ENCODE measurements around the gene RNF220. TPM values are rescaled to one million over a fixed set of nuclear protein-coding genes. Genes with fewer than 3 reads are reported as not detected.
"Not testable (repeated sequence)": the region's sequence is repeated elsewhere in the genome, so short reads cannot be mapped to it uniquely, and the experiment has no call there.

Gene RNF220
- total and polyA plus RNA-seq, 2 experiments from 2014 or later: 77.2 to 117 TPM

- WGBS (ENCODE audit: low lambda C conversion rate, missing lambda C conversion rate): 83% methylated on average over 3 of the region's 3 CpGs
- H3K4me2 ChIP-seq: no peak overlapping the region
- no peaks in the 10 kb centered on the region for H3K27me3 ChIP-seq
- DNase-seq (ENCODE audit: low spot score): no peak
- H3K4me1 ChIP-seq (ENCODE audit: insufficient read depth): peaks cover 4% of the 10 kb centered on the region
- H4K20me1 ChIP-seq (ENCODE audit: insufficient read depth, poor library complexity, severe bottlenecking): no peaks in the 10 kb centered on the region
- H3K36me3 ChIP-seq (replicated peaks; ENCODE audit: insufficient read depth, low read depth): no peaks in the 10 kb centered on the region
- no peak overlapping the region for H3K4me3 ChIP-seq
- no peak for TF ChIP-seq CTCF (IDR thresholded peaks at IDR 0.05; ENCODE audit: poor library complexity)
- TF ChIP-seq EZH2phosphoT487 (IDR thresholded peaks at IDR 0.05; ENCODE audit: low read depth, severe bottlenecking, unreplicated experiment): no peak
- TF ChIP-seq EZH2 (IDR thresholded peaks at IDR 0.05; ENCODE audit: borderline replicate concordance): no peak
- no peak overlapping the region for H3K27ac ChIP-seq
- H3K9me2 ChIP-seq (replicated peaks; ENCODE audit: insufficient read depth): no peaks in the 10 kb centered on the region
- H3K79me2 ChIP-seq: no peaks in the 10 kb centered on the region
- H2AFZ ChIP-seq: no peak overlapping the region
- H3K9me3 ChIP-seq (ENCODE audit: low read depth): no peaks in the 10 kb centered on the region
Observed at GRCh38 chr1:44696101-44696500, 291.0 kb downstream of the RNF220 start.

GRCh38 chr1:44696789-44697345, 291.8 kb downstream of the RNF220 start:
- WGBS (ENCODE audit: low lambda C conversion rate, missing lambda C conversion rate): 88% methylated on average over 7 of the region's 7 CpGs
- DNase-seq (ENCODE audit: low spot score): no peak

GRCh38 chr1:44698138-44698537, 293.1 kb downstream of the RNF220 start:
- no peaks in the 10 kb centered on the region for H3K27me3 ChIP-seq
- H3K4me3 ChIP-seq: no peak overlapping the region
- WGBS (ENCODE audit: low lambda C conversion rate, missing lambda C conversion rate): 100% methylated on average over 3 of the region's 3 CpGs
- H4K20me1 ChIP-seq (ENCODE audit: insufficient read depth, poor library complexity, severe bottlenecking): no peaks in the 10 kb centered on the region
- H3K27ac ChIP-seq: no peak overlapping the region
- H3K9me2 ChIP-seq (replicated peaks; ENCODE audit: insufficient read depth): no peaks in the 10 kb centered on the region
- H3K79me2 ChIP-seq: no peaks in the 10 kb centered on the region
- no peak overlapping the region for H2AFZ ChIP-seq
- DNase-seq (ENCODE audit: low spot score): no peak
- no peaks in the 10 kb centered on the region for H3K36me3 ChIP-seq (replicated peaks; ENCODE audit: insufficient read depth, low read depth)
- no peak overlapping the region for H3K4me2 ChIP-seq
- H3K4me1 ChIP-seq (ENCODE audit: insufficient read depth): peaks cover 4% of the 10 kb centered on the region
- no peaks in the 10 kb centered on the region for H3K9me3 ChIP-seq (ENCODE audit: low read depth)
- no peak for TF ChIP-seq CTCF (IDR thresholded peaks at IDR 0.05; ENCODE audit: poor library complexity)
- no peak for TF ChIP-seq EZH2 (IDR thresholded peaks at IDR 0.05; ENCODE audit: borderline replicate concordance)
- no peak for TF ChIP-seq EZH2phosphoT487 (IDR thresholded peaks at IDR 0.05; ENCODE audit: low read depth, severe bottlenecking, unreplicated experiment)

More at GRCh38 chr1:44696789-44697345, 291.8 kb downstream of the RNF220 start:
- TF ChIP-seq EZH2phosphoT487 (IDR thresholded peaks at IDR 0.05; ENCODE audit: low read depth, severe bottlenecking, unreplicated experiment) (no peak), EZH2 (IDR thresholded peaks at IDR 0.05; ENCODE audit: borderline replicate concordance) (no peak), CTCF (IDR thresholded peaks at IDR 0.05; ENCODE audit: poor library complexity) (no peak)
- H3K4me3 ChIP-seq: no peak overlapping the region
- H3K27me3 ChIP-seq: no peaks in the 10 kb centered on the region
- H3K9me3 ChIP-seq (ENCODE audit: low read depth): no peaks in the 10 kb centered on the region
- H3K27ac ChIP-seq: no peak overlapping the region
- no peaks in the 10 kb centered on the region for H3K36me3 ChIP-seq (replicated peaks; ENCODE audit: insufficient read depth, low read depth)
- H2AFZ ChIP-seq: no peak overlapping the region
- H3K9me2 ChIP-seq (replicated peaks; ENCODE audit: insufficient read depth): no peaks in the 10 kb centered on the region
- peaks cover 4% of the 10 kb centered on the region for H3K4me1 ChIP-seq (ENCODE audit: insufficient read depth)
- no peak overlapping the region for H3K4me2 ChIP-seq
- H4K20me1 ChIP-seq (ENCODE audit: insufficient read depth, poor library complexity, severe bottlenecking): no peaks in the 10 kb centered on the region
- H3K79me2 ChIP-seq: no peaks in the 10 kb centered on the region

GRCh38 chr1:44699375-44699774, 294.3 kb downstream of the RNF220 start:
- H4K20me1 ChIP-seq (ENCODE audit: insufficient read depth, poor library complexity, severe bottlenecking); H3K27me3 ChIP-seq; H3K4me2 ChIP-seq; H2AFZ ChIP-seq; DNase-seq (ENCODE audit: low spot score); H3K27ac ChIP-seq; H3K36me3 ChIP-seq (replicated peaks; ENCODE audit: insufficient read depth, low read depth); H3K79me2 ChIP-seq; H3K9me2 ChIP-seq (replicated peaks; ENCODE audit: insufficient read depth); H3K4me1 ChIP-seq (ENCODE audit: insufficient read depth); H3K9me3 ChIP-seq (ENCODE audit: low read depth); H3K4me3 ChIP-seq: not testable (repeated sequence)
- 93% methylated on average over 9 of the region's 9 CpGs for WGBS (ENCODE audit: low lambda C conversion rate, missing lambda C conversion rate)
